B cell (primary cell): Measurements from ENCODE around the gene NTM. TPM values are rescaled to one million over a fixed set of nuclear protein-coding genes. Genes with fewer than 3 reads are reported as not detected.

Experiments
- ATAC-seq: fragments of 200-7000 bp; cut with Tn5 transposase; one replicate; pipeline ENCODE4 v1.10.0; 2021; ENCODE audit warnings: low read depth, mild to moderate bottlenecking, moderate number of reproducible peaks, moderate library complexity
- CTCF ChIA-PET: fragments of 350-600 bp; sonication (Branson Sonifier 250); formaldehyde crosslinking; loops from one replicate; lab custom pipeline; 2021; ENCODE audit warnings: antibody characterized with exemption, inconsistent platforms; lab: Charles Lee
- POLR2A ChIA-PET: fragments of 350-600 bp; sonication (Branson Sonifier 250); formaldehyde crosslinking; loops from one replicate; lab custom pipeline; 2021; ENCODE audit warnings: antibody characterized with exemption; lab: Charles Lee
- DNase-seq: peaks from one replicate; pipeline ENCODE4 v3.0.0; 2013
- H2AFZ ChIP-seq: 2 replicates; pipeline ENCODE4 v1.6.1; 2012; ENCODE audit warnings: mild to moderate bottlenecking, low read depth, low read length; ENCODE audit not compliant: insufficient read depth, poor library complexity, severe bottlenecking
- H3K27ac ChIP-seq, 2 donors: 1 replicate in 1 of 2; 2 replicates in 1 of 2; pipeline ENCODE4 v1.5.1; 2012 to 2013; ENCODE audit warnings: low read length in 2 of 2, mild to moderate bottlenecking in 2 of 2, moderate library complexity in 1 of 2
- H3K27me3 ChIP-seq, 4 experiments: fragments of 200-600 bp in 1 of 4; sonication (generic) in 1 of 4; replicated peaks in 1 of 4; 1 replicate in 2 of 4; 2 replicates in 2 of 4; pipeline versions ENCODE4 v1.6.1 to v1.7.0; 2013 to 2016; ENCODE audit warnings: low read length in 3 of 4, mild to moderate bottlenecking in 2 of 4, mixed read lengths in 1 of 4, moderate library complexity in 1 of 4; ENCODE audit not compliant: insufficient read depth in 4 of 4, control insufficient read depth in 3 of 4; ENCODE audit errors: control extremely low read depth in 1 of 4
- H3K36me3 ChIP-seq, 2 experiments: replicated peaks in 1 of 2; 1 replicate in 1 of 2; 2 replicates in 1 of 2; pipeline versions ENCODE4 v1.6.1 to v1.7.1; 2013; ENCODE audit warnings: low read length in 1 of 2; ENCODE audit not compliant: insufficient read depth in 2 of 2, control insufficient read depth in 1 of 2; ENCODE audit errors: control extremely low read depth in 1 of 2, extremely low read depth in 1 of 2
- H3K4me1 ChIP-seq, 2 donors: fragments of 200-600 bp in 1 of 2; sonication (generic) in 1 of 2; 1 replicate in 1 of 2; 2 replicates in 1 of 2; pipeline versions ENCODE4 v1.5.1 to v1.6.1; 2013 to 2017; ENCODE audit warnings: low read length in 2 of 2; ENCODE audit not compliant: control insufficient read depth in 2 of 2, insufficient read depth in 2 of 2
- H3K4me2 ChIP-seq: replicated peaks from 2 replicates; pipeline ENCODE3; 2012; ENCODE audit warnings: mild to moderate bottlenecking, low read depth, low read length; ENCODE audit not compliant: poor library complexity, severe bottlenecking
- H3K4me3 ChIP-seq, 5 experiments: fragments of 200-600 bp in 1 of 5; sonication (generic) in 1 of 5; 1 replicate in 3 of 5; 2 replicates in 2 of 5; pipeline versions ENCODE4 v1.5.1 to v1.7.0; 2011 to 2016; ENCODE audit warnings: low read length in 4 of 5, mild to moderate bottlenecking in 4 of 5, low read depth in 2 of 5, control low read depth in 1 of 5, moderate library complexity in 1 of 5; ENCODE audit not compliant: insufficient read depth in 1 of 5; ENCODE audit errors: control extremely low read depth in 1 of 5, extremely low read depth in 1 of 5
- H3K79me2 ChIP-seq: fragments of 200-600 bp; sonication (generic); one replicate; pipeline ENCODE4 v1.6.0; 2016; ENCODE audit warnings: low read length; ENCODE audit not compliant: control insufficient read depth, insufficient read depth
- H3K9ac ChIP-seq: fragments of 200-600 bp; sonication (generic); 2 replicates; pipeline ENCODE4 v1.6.1; 2017; ENCODE audit warnings: mild to moderate bottlenecking, low read length, moderate library complexity
- H3K9me3 ChIP-seq, 3 donors: one replicate each; pipeline versions ENCODE4 v1.6.1 to v1.7.1; 2013; ENCODE audit warnings: low read length in 2 of 3; ENCODE audit not compliant: control insufficient read depth in 2 of 3, insufficient read depth in 1 of 3; ENCODE audit errors: control extremely low read depth in 1 of 3
- H4K20me1 ChIP-seq: 2 replicates; pipeline ENCODE4 v1.6.0; 2012; ENCODE audit warnings: mild to moderate bottlenecking, low read length; ENCODE audit not compliant: insufficient read depth, control insufficient read depth, poor library complexity, severe bottlenecking
- H3K27ac Mint-ChIP-seq: one replicate; pipeline ENCODE4 v1.8.0; 2021; ENCODE audit warnings: mixed read lengths
- H3K27me3 Mint-ChIP-seq: one replicate; pipeline ENCODE4 v1.8.0; 2021; ENCODE audit warnings: mixed read lengths
- H3K4me1 Mint-ChIP-seq: one replicate; pipeline ENCODE4 v1.8.0; 2021; ENCODE audit warnings: mixed read lengths
- H3K4me3 Mint-ChIP-seq: one replicate; pipeline ENCODE4 v1.8.0; 2021; ENCODE audit warnings: mixed read lengths
- H3K9me3 Mint-ChIP-seq: one replicate; pipeline ENCODE4 v1.8.0; 2022; ENCODE audit warnings: mixed read lengths; ENCODE audit not compliant: insufficient read depth
- CTCF ChIP-seq: fragments of 200-600 bp; IDR thresholded peaks from one replicate; pipeline ENCODE4 v1.8.0; 2022; ENCODE audit warnings: antibody characterized with exemption, mild to moderate bottlenecking
- EZH2 ChIP-seq: IDR thresholded peaks from 2 replicates; pipeline ENCODE4 v1.6.1; 2012; ENCODE audit warnings: borderline replicate concordance, low read depth, mild to moderate bottlenecking, moderate library complexity, low read length; ENCODE audit not compliant: insufficient read depth, poor library complexity, severe bottlenecking
- WGBS: methylation state at CpG from one replicate; pipeline ENCODE4 v1.1.5; 2013; ENCODE audit warnings: missing lambda C conversion rate; ENCODE audit not compliant: insufficient coverage; 5-methylcytosine and 5-hydroxymethylcytosine counted together
- intact Hi-C: fragments of 100-400 bp; cut with micrococcal nuclease; formaldehyde crosslinking; loops from one replicate; pipeline ENCODE4 v1.10.0; 2022
- polyA plus RNA-seq: library from polyadenylated mRNA; depleted of rRNA; stranded (reverse); fragments of >200 nt; gene quantifications from 2 replicates; pipeline ENCODE4 v1.2.3, GENCODE V29; 2012
- total RNA-seq, 2 donors: library from RNA; stranded (reverse); fragments of 120-200 nt in 1 of 2; gene quantifications; 1 replicate in 1 of 2; 2 replicates in 1 of 2; pipeline versions ENCODE4 v1.2.3 to v1.2.4, GENCODE V29; 2013 to 2022

NTM gene
- total and polyA plus RNA-seq, 2 donors (not counting 1 experiment from before 2014, with no cell fraction given) = not detected

- no peaks in the 10 kb centered on the region for H3K79me2 ChIP-seq
- H3K9me3 Mint-ChIP-seq = no peaks in the 10 kb centered on the region
- no peaks in the 10 kb centered on the region for H3K27me3 Mint-ChIP-seq
- no peak overlapping the region for H3K4me3 Mint-ChIP-seq
- no peak for TF ChIP-seq EZH2
- H4K20me1 ChIP-seq = no peaks in the 10 kb centered on the region
- POLR2A ChIA-PET = no interaction called here
- H2AFZ ChIP-seq = no peak overlapping the region
- no peaks in the 10 kb centered on the region for H3K4me1 Mint-ChIP-seq
- H3K9me3 ChIP-seq = peaks cover 0 to 2% (median 0%) of the 10 kb centered on the region in 3 donors
- CTCF ChIA-PET = no interaction called here
- no peak overlapping the region for H3K4me3 ChIP-seq
- no peak overlapping the region for H3K4me2 ChIP-seq
- ATAC-seq (no peak), DNase-seq (no peak)
- no peak overlapping the region for H3K27ac Mint-ChIP-seq
- no peaks in the 10 kb centered on the region for H3K4me1 ChIP-seq
- no peaks in the 10 kb centered on the region for H3K36me3 ChIP-seq
- intact Hi-C loops = no loop called here
- no peak overlapping the region for H3K27ac ChIP-seq
- H3K27me3 ChIP-seq = no peaks in the 10 kb centered on the region
- WGBS = 91% methylated on average over 4 of the region's 5 CpGs
- no peak overlapping the region for H3K9ac ChIP-seq
Observed at GRCh38 chr11:131893988-131894387, 523.6 kb downstream of the NTM start.

- CTCF ChIA-PET = no interaction called here
- DNase-seq (no peak), ATAC-seq (no peak)
- no peak overlapping the region for H3K9ac ChIP-seq
- Mint-ChIP-seq H3K27me3 (no peaks in the 10 kb centered on the region), H3K27ac (no peak overlapping the region), H3K4me1 (no peaks in the 10 kb centered on the region), H3K4me3 (no peak overlapping the region), H3K9me3 (no peaks in the 10 kb centered on the region)
- no peaks in the 10 kb centered on the region for H3K27me3 ChIP-seq
- WGBS = 69% methylated on average over 5 of the region's 10 CpGs
- no peaks in the 10 kb centered on the region for H3K79me2 ChIP-seq
- TF ChIP-seq CTCF (no peak), EZH2 (no peak)
- no peaks in the 10 kb centered on the region for H4K20me1 ChIP-seq
- no peak overlapping the region for H2AFZ ChIP-seq
- no peak overlapping the region for H3K27ac ChIP-seq
- no peak overlapping the region for H3K4me3 ChIP-seq
- H3K4me1 ChIP-seq = no peaks in the 10 kb centered on the region
- intact Hi-C loops = no loop called here
- no peak overlapping the region for H3K4me2 ChIP-seq
- no peaks in the 10 kb centered on the region for H3K36me3 ChIP-seq
- H3K9me3 ChIP-seq = peaks cover 0 to 2% (median 0%) of the 10 kb centered on the region in 3 donors
- POLR2A ChIA-PET = no interaction called here
Observed at GRCh38 chr11:131894615-131895544, 524.5 kb downstream of the NTM start.
